ENCODE data around the gene RXRG.

RXRG gene

GRCh38 chr1:165364568-165365133 is 80.3 kb downstream of the RXRG start:
- no peak for DNase-seq

- DNase-seq: no peak
Observed at GRCh38 chr1:165356876-165357275, 88.0 kb downstream of the RXRG start.

- DNase-seq: no peak
Observed at GRCh38 chr1:165355977-165356811, 88.7 kb downstream of the RXRG start, which contains the start of gene LMX1A. Gene LMX1A (minus strand): TSS chr1:165356715. CDS start chr1:165355559, 1,156 bp downstream.

GRCh38 chr1:165355139-165355976 is 89.6 kb downstream of the RXRG start:
- no peak for DNase-seq

- DNase-seq: no peak
Observed at GRCh38 chr1:165354739-165355138, 90.2 kb downstream of the RXRG start.

GRCh38 chr1:165353731-165354671 is 90.9 kb downstream of the RXRG start:
- no peak for DNase-seq

- no peak for DNase-seq
Observed at GRCh38 chr1:165352442-165353293, 92.3 kb downstream of the RXRG start.

- DNase-seq: no peak
Observed at GRCh38 chr1:165351863-165352441, 93.0 kb downstream of the RXRG start.

Data from CD4-positive, alpha-beta T cell treated with Interleukin-17A for 4 hours (primary cell).